ENCODE measurements around the gene LGMN. TPM values are rescaled to one million over a fixed set of nuclear protein-coding genes. Genes with fewer than 3 reads are reported as not detected.

The LGMN gene
- total RNA-seq, 1 donor from 2014 or later: 34.0 TPM

- DNase-seq (ENCODE audit: low read depth) (no peak), FAIRE-seq (no peak)
- Histone ChIP-seq H3K27me3 (ENCODE audit: control insufficient read depth, insufficient read depth, low read length) (no peaks in the 10 kb centered on the region), H3K36me3 (ENCODE audit: control insufficient read depth, insufficient read depth, low read length) (no peaks in the 10 kb centered on the region), H3K4me3 (ENCODE audit: low read depth, low read length) (no peak overlapping the region)
- TF ChIP-seq, protein P1, sequence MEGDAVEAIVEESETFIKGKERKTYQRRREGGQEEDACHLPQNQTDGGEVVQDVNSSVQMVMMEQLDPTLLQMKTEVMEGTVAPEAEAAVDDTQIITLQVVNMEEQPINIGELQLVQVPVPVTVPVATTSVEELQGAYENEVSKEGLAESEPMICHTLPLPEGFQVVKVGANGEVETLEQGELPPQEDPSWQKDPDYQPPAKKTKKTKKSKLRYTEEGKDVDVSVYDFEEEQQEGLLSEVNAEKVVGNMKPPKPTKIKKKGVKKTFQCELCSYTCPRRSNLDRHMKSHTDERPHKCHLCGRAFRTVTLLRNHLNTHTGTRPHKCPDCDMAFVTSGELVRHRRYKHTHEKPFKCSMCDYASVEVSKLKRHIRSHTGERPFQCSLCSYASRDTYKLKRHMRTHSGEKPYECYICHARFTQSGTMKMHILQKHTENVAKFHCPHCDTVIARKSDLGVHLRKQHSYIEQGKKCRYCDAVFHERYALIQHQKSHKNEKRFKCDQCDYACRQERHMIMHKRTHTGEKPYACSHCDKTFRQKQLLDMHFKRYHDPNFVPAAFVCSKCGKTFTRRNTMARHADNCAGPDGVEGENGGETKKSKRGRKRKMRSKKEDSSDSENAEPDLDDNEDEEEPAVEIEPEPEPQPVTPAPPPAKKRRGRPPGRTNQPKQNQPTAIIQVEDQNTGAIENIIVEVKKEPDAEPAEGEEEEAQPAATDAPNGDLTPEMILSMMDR (IDR thresholded peaks at IDR 0.05; ENCODE audit: insufficient read depth, low read length, severe bottlenecking): no peak
Measured at GRCh38 chr14:92695562-92695961, 52.9 kb downstream of the LGMN start.

GRCh38 chr14:92694807-92695206, 53.6 kb downstream of the LGMN start:
- FAIRE-seq: no peak
- Histone ChIP-seq H3K27me3 (ENCODE audit: control insufficient read depth, insufficient read depth, low read length) (no peaks in the 10 kb centered on the region), H3K36me3 (ENCODE audit: control insufficient read depth, insufficient read depth, low read length) (no peaks in the 10 kb centered on the region), H3K4me3 (ENCODE audit: low read depth, low read length) (no peak overlapping the region)
- no peak for DNase-seq (ENCODE audit: low read depth)
- TF ChIP-seq, protein P1 (IDR thresholded peaks at IDR 0.05; ENCODE audit: insufficient read depth, low read length, severe bottlenecking): no peak

DNA sequence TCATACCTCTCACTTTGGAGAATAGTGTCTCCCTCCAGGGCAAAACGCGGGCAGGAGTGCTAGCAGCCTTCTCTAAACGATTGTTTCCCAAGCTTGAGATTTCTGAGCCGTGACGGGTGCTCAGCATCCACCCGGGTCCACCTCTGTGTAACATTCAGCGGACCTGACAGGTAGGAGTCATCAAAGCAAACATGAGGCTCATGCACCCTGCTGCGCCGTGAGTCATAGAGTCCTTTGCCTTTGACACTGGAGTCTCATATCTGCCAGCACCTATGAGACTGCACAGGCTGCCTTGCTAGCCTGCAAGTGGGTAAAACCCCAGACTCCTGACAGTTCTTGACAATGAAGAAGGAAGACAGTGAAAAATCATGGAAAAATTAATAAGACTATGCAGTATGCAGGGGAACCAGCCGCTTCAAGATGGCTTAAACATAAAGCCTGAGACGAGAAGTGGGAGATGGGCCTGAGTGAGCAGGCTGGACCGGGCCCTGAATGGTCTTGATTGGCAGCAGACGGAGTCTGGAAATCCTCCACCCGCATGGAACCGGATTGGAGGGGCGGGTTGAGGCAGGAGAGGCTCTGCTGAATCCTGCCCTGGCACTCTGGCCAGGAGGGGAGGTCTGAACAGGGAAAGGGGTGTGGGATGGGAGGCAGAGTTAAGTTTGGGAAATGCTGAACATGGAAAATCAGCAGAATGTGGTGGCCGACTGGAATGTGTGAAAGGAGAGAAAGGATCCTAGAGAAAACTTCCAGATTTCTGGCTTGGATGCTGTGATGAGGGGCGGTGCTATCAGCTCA, 54.2 kb downstream of the LGMN start:
- TF ChIP-seq, protein P1 (IDR thresholded peaks at IDR 0.05; ENCODE audit: insufficient read depth, low read length, severe bottlenecking): no peak
- Histone ChIP-seq H3K27me3 (ENCODE audit: control insufficient read depth, insufficient read depth, low read length) (no peaks in the 10 kb centered on the region), H3K4me3 (ENCODE audit: low read depth, low read length) (no peak overlapping the region), H3K36me3 (ENCODE audit: control insufficient read depth, insufficient read depth, low read length) (no peaks in the 10 kb centered on the region)
- no peak for FAIRE-seq
- DNase-seq (ENCODE audit: low read depth): peak; percentile 51

- H3K4me3 ChIP-seq (ENCODE audit: low read depth, low read length): no peak overlapping the region
- no peaks in the 10 kb centered on the region for H3K27me3 ChIP-seq (ENCODE audit: control insufficient read depth, insufficient read depth, low read length)
- peak; percentile 33 for DNase-seq (ENCODE audit: low read depth)
- TF ChIP-seq, protein P1 (IDR thresholded peaks at IDR 0.05; ENCODE audit: insufficient read depth, low read length, severe bottlenecking): no peak
- H3K36me3 ChIP-seq (ENCODE audit: control insufficient read depth, insufficient read depth, low read length): no peaks in the 10 kb centered on the region
- FAIRE-seq: no peak
Measured at GRCh38 chr14:92692822-92693226, 55.6 kb downstream of the LGMN start.

DNA sequence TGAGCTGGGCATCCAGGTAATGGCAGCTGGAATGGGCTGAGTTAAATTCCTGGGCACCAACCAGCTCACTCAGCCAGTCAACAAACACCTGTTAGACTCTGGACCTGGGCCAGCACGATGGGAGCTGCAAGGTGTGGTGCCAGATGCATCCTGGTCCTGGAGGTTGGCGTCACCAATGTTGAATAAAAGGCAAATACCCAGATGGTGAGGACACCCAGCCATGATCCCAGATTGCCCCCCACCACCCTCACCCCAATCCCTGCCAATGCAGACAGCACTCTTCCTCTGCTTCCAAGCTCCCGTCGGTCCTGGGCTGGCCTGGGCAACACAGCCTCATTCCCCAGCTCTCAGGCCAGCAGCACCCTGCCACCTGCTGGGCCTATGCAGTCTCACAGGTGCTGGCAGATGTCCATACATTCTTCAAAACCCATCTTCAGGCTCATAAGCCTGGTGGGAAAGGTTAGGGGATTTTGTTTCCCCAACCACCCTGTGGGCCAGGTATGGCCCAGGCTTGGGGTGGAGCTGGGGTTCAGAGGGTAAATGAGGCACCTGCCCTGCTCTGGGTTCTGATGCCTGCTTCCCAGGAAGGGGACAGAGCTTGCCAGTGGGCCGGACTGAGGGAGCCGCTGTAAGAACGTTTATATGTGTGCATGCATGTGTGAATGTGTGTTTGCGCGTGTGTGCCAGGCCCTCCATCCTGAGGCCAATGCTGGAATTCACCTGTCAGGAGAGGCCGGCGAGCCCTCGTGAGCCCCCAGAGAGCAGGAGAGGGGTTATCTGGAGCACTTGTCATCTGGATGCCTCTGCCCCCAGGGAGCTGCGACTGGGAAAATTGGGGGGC, 58.0 kb downstream of the LGMN start:
- Histone ChIP-seq H3K4me3 (ENCODE audit: low read depth, low read length) (no peak overlapping the region), H3K36me3 (ENCODE audit: control insufficient read depth, insufficient read depth, low read length) (no peaks in the 10 kb centered on the region), H3K27me3 (ENCODE audit: control insufficient read depth, insufficient read depth, low read length) (no peaks in the 10 kb centered on the region)
- peak; percentile 80 for FAIRE-seq
- peak; percentile 64 for DNase-seq (ENCODE audit: low read depth)
- TF ChIP-seq, protein P1 (IDR thresholded peaks at IDR 0.05; ENCODE audit: insufficient read depth, low read length, severe bottlenecking): peak; percentile 83
